ENCODE measurements around the gene RAET1L. TPM values are rescaled to one million over a fixed set of nuclear protein-coding genes. Genes with fewer than 3 reads are reported as not detected.
"Not testable (repeated sequence)": the region's sequence is repeated elsewhere in the genome, so short reads cannot be mapped to it uniquely, and the experiment has no call there.

The RAET1L gene
- not detected for total RNA-seq

- no peak within 1 kb of the TSS for H3K27ac ChIP-seq
- H3K27me3 ChIP-seq: peaks cover 46% of the 10 kb centered on the region
- no peaks in the 10 kb centered on the region for H3K36me3 ChIP-seq
- 0 to 4% methylated on average over 3 to 36 of the region's 36 CpGs for whole genome bisulfite sequencing, 2 donors (ENCODE audit: low coverage in 1 of 2)
- DNase-seq: peak; percentile 65
- no peaks in the 10 kb centered on the region for H3K9me3 ChIP-seq
- TF ChIP-seq POLR2AphosphoS5 (IDR thresholded peaks at IDR 0.05) (peak in 1 of 3 donors; percentile 26), POLR2A (IDR thresholded peaks at IDR 0.05) (no peak)
- intact Hi-C loops (cut with DNase I; ENCODE audit: low total_unique reads) (no loop called here), in situ Hi-C loops (cut with MboI; ENCODE audit: low pct_ligation_motif_present in 1 of 4, low pct_unique_long_range_greater_than_20kb in 1 of 4, low sequenced_read_pairs in 3 of 4) (loop anchor here in 1 of 4 donors (5.0 kb wide), 1 partner anchor 93 kb away; no protein-coding TSS in a partner anchor)
- H3K4me1 ChIP-seq: peaks cover 11 to 16% (median 13%) of the 10 kb centered on the region in 4 donors
- H3K4me3 ChIP-seq: peak within 1 kb of the TSS in 3 of 4 donors; percentile 1 to 32 (median 22)
Measured at GRCh38 chr6:150025201-150025917, at the start of gene RAET1L. Gene RAET1L (minus strand): TSS chr6:150025532. CDS start chr6:150025471, 61 bp downstream.

- Histone ChIP-seq H3K36me3 (no peaks in the 10 kb centered on the region), H3K4me1 (peaks cover 2 to 12% (median 8%) of the 10 kb centered on the region in 4 donors), H3K9me3 (no peaks in the 10 kb centered on the region), H3K4me3 (no peak overlapping the region), H3K27me3 (peaks cover 4% of the 10 kb centered on the region), H3K27ac (no peak overlapping the region)
- intact Hi-C loops (cut with DNase I; ENCODE audit: low total_unique reads) (no loop called here), in situ Hi-C loops (cut with MboI; ENCODE audit: low pct_ligation_motif_present in 1 of 4, low pct_unique_long_range_greater_than_20kb in 1 of 4, low sequenced_read_pairs in 3 of 4) (loop anchor here (10.0 to 25.0 kb wide), 3 partner anchors 320 to 737 kb away; no protein-coding TSS in a partner anchor)
- TF ChIP-seq POLR2A (IDR thresholded peaks at IDR 0.05) (no peak), CTCF (IDR thresholded peaks at IDR 0.05) (no peak), POLR2AphosphoS5 (IDR thresholded peaks at IDR 0.05) (no peak), EP300 (IDR thresholded peaks at IDR 0.05; ENCODE audit: low read depth) (no peak)
- DNase-seq: no peak
- 42 to 80% methylated on average over 1 to 2 of the region's 2 CpGs for WGBS, 2 donors (ENCODE audit: low coverage in 1 of 2)
Measured at GRCh38 chr6:150075034-150075421, 49.7 kb upstream of the RAET1L start.

- intact Hi-C loops (cut with DNase I; ENCODE audit: low total_unique reads); H3K27ac ChIP-seq; H3K36me3 ChIP-seq; DNase-seq; H3K27me3 ChIP-seq; H3K9me3 ChIP-seq; H3K4me3 ChIP-seq: not testable (repeated sequence)
- 80 to 85% methylated on average over 1 to 4 of the region's 4 CpGs for WGBS, 2 donors (ENCODE audit: low coverage in 1 of 2)
- H3K4me1 ChIP-seq: peaks cover 2 to 12% (median 9%) of the 10 kb centered on the region in 4 donors
- in situ Hi-C loops (cut with MboI; ENCODE audit: low pct_ligation_motif_present in 1 of 4, low pct_unique_long_range_greater_than_20kb in 1 of 4, low sequenced_read_pairs in 3 of 4): loop anchor here (10.0 to 25.0 kb wide), 3 partner anchors 320 to 738 kb away; no protein-coding TSS in a partner anchor
Measured at GRCh38 chr6:150074396-150075033, 49.2 kb upstream of the RAET1L start.

- TF ChIP-seq EP300 (IDR thresholded peaks at IDR 0.05; ENCODE audit: low read depth) (no peak), POLR2A (IDR thresholded peaks at IDR 0.05) (peak; percentile 27), CTCF (IDR thresholded peaks at IDR 0.05) (no peak), POLR2AphosphoS5 (IDR thresholded peaks at IDR 0.05) (peak in 2 of 3 donors; percentile 17 to 47)
Measured at GRCh38 chr6:150072201-150072600, 46.9 kb upstream of the RAET1L start.

More at GRCh38 chr6:150072201-150072600, 46.9 kb upstream of the RAET1L start:
- intact Hi-C loops (cut with DNase I; ENCODE audit: low total_unique reads): no loop called here
- no peak overlapping the region for H3K4me3 ChIP-seq
- peak; percentile 94 for DNase-seq
- H3K36me3 ChIP-seq: no peaks in the 10 kb centered on the region
- H3K9me3 ChIP-seq: no peaks in the 10 kb centered on the region
- H3K27ac ChIP-seq: peak overlapping the region; percentile 26 to 65 (median 49)
- H3K27me3 ChIP-seq: peaks cover 4% of the 10 kb centered on the region
- 45 to 55% methylated on average over 3 to 8 of the region's 8 CpGs for WGBS, 2 donors (ENCODE audit: low coverage in 1 of 2)
- in situ Hi-C loops (cut with MboI; ENCODE audit: low pct_ligation_motif_present in 1 of 4, low pct_unique_long_range_greater_than_20kb in 1 of 4, low sequenced_read_pairs in 3 of 4): loop anchor here in 2 of 4 donors (10.0 to 25.0 kb wide), 3 partner anchors 323 to 740 kb away; no protein-coding TSS in a partner anchor
- peaks cover 6 to 23% (median 15%) of the 10 kb centered on the region in 4 donors for H3K4me1 ChIP-seq
